ENCODE results near the gene NOVA2. TPM values are rescaled to one million over a fixed set of nuclear protein-coding genes. Genes with fewer than 3 reads are reported as not detected.

Gene NOVA2
- polyA plus RNA-seq, 2 of the 4 experiments (the other 2 are of a cell fraction), result 0.06 to 0.30 TPM

GRCh38 chr19:45959517-45960025, 14.1 kb downstream of the NOVA2 start (continued):
- no peak for TF ChIP-seq REST (IDR thresholded peaks at IDR 0.05)
- TF ChIP-seq, protein P1, sequence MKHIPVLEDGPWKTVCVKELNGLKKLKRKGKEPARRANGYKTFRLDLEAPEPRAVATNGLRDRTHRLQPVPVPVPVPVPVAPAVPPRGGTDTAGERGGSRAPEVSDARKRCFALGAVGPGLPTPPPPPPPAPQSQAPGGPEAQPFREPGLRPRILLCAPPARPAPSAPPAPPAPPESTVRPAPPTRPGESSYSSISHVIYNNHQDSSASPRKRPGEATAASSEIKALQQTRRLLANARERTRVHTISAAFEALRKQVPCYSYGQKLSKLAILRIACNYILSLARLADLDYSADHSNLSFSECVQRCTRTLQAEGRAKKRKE (CRISPR knock-in tag; IDR thresholded peaks at IDR 0.05; ENCODE audit: low read depth), result no peak
- no peak for TF ChIP-seq HES2 (IDR thresholded peaks at IDR 0.05)
- TF ChIP-seq RCOR1 (IDR thresholded peaks at IDR 0.05; ENCODE audit: low read depth, low read length), result no peak
- no peak for TF ChIP-seq HDAC2 (IDR thresholded peaks at IDR 0.05)

DNA sequence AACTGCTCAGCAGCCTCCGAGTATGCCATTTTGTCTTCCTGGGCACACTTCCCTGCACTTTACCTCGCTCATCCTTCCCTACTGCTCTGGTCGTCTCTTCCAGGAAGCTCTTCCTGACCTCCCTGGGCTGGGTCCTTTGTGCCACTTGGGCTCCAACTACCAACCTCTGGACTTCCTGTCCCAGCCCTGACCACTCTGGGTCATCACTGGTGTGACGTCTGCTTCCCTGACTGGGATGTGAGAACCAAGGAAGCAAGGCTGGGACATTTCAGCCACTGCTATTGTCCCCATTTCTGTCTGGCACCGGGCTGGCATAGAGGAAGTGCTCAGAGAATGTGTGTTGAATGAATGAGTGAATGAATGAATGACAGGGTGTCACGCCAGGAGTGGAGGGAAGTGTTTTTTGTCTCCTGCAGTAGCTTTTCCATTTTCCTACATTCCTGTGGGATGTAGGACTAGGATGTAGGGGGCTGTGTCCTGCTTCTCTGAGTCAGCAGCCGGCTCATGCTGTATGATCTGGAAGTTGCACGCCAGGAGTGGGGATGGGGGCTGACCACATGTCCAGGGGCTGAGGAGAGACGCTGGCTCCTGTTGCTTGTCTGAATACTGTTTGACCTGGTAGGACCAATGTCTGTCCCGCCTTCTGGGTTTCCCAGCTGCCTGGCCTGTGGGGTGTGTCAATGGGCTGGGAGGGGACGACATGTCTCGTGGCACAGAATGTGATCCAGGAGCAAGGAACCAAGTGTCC, 14.7 kb downstream of the NOVA2 start:
- CTCF ChIA-PET, result interaction anchor here (0.6 to 2.0 kb wide), 5 partner anchors 9 to 602 kb away, joined by 3 to 5 read pairs (median 3); no protein-coding TSS in a partner anchor
- no peak overlapping the region for H3K4me2 ChIP-seq
- no peak overlapping the region; a peak in 1 of 6 replicates for H3K27ac ChIP-seq
- POLR2A ChIA-PET, result no interaction called here
- no peak for DNase-seq (ENCODE audit: low read depth in 1 of 2, low spot score in 1 of 2)
- no peak overlapping the region for H3K4me3 ChIP-seq
- no peak for TF ChIP-seq CHD4 (IDR thresholded peaks at IDR 0.05; ENCODE audit: borderline replicate concordance)
- no peak for TF ChIP-seq HOXA7 (CRISPR knock-in tag; IDR thresholded peaks at IDR 0.05)
- TF ChIP-seq, protein P2, sequence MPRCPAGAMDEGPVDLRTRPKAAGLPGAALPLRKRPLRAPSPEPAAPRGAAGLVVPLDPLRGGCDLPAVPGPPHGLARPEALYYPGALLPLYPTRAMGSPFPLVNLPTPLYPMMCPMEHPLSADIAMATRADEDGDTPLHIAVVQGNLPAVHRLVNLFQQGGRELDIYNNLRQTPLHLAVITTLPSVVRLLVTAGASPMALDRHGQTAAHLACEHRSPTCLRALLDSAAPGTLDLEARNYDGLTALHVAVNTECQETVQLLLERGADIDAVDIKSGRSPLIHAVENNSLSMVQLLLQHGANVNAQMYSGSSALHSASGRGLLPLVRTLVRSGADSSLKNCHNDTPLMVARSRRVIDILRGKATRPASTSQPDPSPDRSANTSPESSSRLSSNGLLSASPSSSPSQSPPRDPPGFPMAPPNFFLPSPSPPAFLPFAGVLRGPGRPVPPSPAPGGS (IDR thresholded peaks at IDR 0.05), result no peak
- TF ChIP-seq HDAC2 (IDR thresholded peaks at IDR 0.05), result no peak
- TF ChIP-seq, protein P1 (CRISPR knock-in tag; IDR thresholded peaks at IDR 0.05; ENCODE audit: low read depth), result no peak
- TF ChIP-seq HMGXB4 (CRISPR knock-in tag; IDR thresholded peaks at IDR 0.05; ENCODE audit: borderline replicate concordance), result no peak
- TF ChIP-seq ZFP36 (IDR thresholded peaks at IDR 0.05; ENCODE audit: borderline replicate concordance, partially characterized antibody), result no peak
- no peak for TF ChIP-seq TFCP2L1 (CRISPR knock-in tag; IDR thresholded peaks at IDR 0.05)
- no peak for TF ChIP-seq CBX8 (IDR thresholded peaks at IDR 0.05)
- TF ChIP-seq FOSL2 (IDR thresholded peaks at IDR 0.05), result no peak
- TF ChIP-seq FOSL2 (CRISPR knock-in tag; IDR thresholded peaks at IDR 0.05), result no peak
- TF ChIP-seq EHMT2 (IDR thresholded peaks at IDR 0.05; ENCODE audit: low read depth), result no peak
- no peak for TF ChIP-seq SMC3 (IDR thresholded peaks at IDR 0.05)
- no peak for TF ChIP-seq HOXB5 (CRISPR knock-in tag; IDR thresholded peaks at IDR 0.05)
- TF ChIP-seq NPAS2 (CRISPR knock-in tag; IDR thresholded peaks at IDR 0.05; ENCODE audit: borderline replicate concordance), result no peak
- TF ChIP-seq JUNB (IDR thresholded peaks at IDR 0.05), result no peak
- no peak for TF ChIP-seq CHD2 (IDR thresholded peaks at IDR 0.05; ENCODE audit: low read length, partially characterized antibody)
- TF ChIP-seq, protein P3, sequence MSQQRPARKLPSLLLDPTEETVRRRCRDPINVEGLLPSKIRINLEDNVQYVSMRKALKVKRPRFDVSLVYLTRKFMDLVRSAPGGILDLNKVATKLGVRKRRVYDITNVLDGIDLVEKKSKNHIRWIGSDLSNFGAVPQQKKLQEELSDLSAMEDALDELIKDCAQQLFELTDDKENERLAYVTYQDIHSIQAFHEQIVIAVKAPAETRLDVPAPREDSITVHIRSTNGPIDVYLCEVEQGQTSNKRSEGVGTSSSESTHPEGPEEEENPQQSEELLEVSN (IDR thresholded peaks at IDR 0.05; ENCODE audit: borderline replicate concordance, low read depth), result no peak
- 59% methylated on average over 11 of the region's 12 CpGs for WGBS (ENCODE audit: missing lambda C conversion rate)
- FAIRE-seq, result no peak
- ATAC-seq, result no peak
- peaks cover 12% of the 10 kb centered on the region for H3K4me1 ChIP-seq
- H3K9me3 ChIP-seq, result no peaks in the 10 kb centered on the region

Measured in A549 (cell line).